Measurements from ENCODE around the gene TBXAS1. TPM values are rescaled to one million over a fixed set of nuclear protein-coding genes. Genes with fewer than 3 reads are reported as not detected.

The TBXAS1 gene
- total and polyA plus RNA-seq, 2 donors (not counting 3 experiments of a cell fraction or from before 2014, with no cell fraction given) = 2.1 to 4.3 TPM

DNA sequence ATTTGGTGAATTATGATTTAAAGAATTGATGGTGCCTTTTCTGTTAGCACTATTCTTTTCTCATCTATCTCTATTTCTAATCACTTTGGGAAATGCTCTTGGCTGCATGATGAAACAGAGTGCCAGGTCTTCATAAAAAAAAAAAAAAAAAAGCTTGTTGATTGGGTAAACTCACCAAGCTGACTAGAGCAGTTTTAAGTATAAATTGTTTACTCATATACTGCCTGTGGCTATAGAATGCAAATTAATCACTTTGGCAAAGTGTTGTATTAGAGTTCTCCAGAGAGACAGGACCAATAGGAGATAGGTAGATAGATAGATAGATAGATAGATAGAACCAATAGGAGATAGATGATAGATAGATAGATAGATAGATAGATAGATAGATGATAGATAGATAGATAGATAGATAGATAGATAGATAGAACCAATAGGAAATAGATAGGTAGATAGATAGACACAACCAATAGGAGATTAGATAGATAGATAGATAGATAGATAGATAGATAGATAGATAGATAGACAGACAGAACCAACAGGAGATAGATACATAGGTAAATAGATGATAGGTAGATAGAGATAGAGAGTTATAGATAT lies 20.1 kb upstream of the TBXAS1 start:
- H4K20me1 ChIP-seq (replicated peaks; ENCODE audit: control insufficient read depth, extremely low read depth, insufficient read depth, low read length) = no peaks in the 10 kb centered on the region
- H3K27ac ChIP-seq (ENCODE audit: insufficient read depth, low read depth, low read length) = no peak overlapping the region
- FAIRE-seq = no peak
- H3K9ac ChIP-seq (replicated peaks; ENCODE audit: extremely low read depth, insufficient read depth, low read length) = no peak overlapping the region
- BruUV-seq (replicated peaks) = no TSS peak
- TF ChIP-seq POLR2AphosphoS5 (IDR thresholded peaks at IDR 0.05; ENCODE audit: insufficient read depth, low read depth, low read length) (no peak), JUN (IDR thresholded peaks at IDR 0.05; ENCODE audit: borderline replicate concordance, insufficient read depth, insufficient read length, low read depth) (no peak), MAX (IDR thresholded peaks at IDR 0.05; ENCODE audit: insufficient read depth, insufficient read length) (no peak), FOS (IDR thresholded peaks at IDR 0.05; ENCODE audit: borderline replicate concordance, insufficient read depth, low read length) (no peak)
- H3K36me3 ChIP-seq (ENCODE audit: control insufficient read depth in 2 of 2, extremely low read depth in 1 of 2, insufficient read depth in 2 of 2, low read length in 2 of 2) = no peaks in the 10 kb centered on the region
- dilution Hi-C loops (cut with MboI; ENCODE audit: extremely low pct_ligation_motif_present, low sequenced_read_pairs) (no loop called here), intact Hi-C loops (cut with micrococcal nuclease) (no loop called here)
- H3K4me3 ChIP-seq (replicated peaks in 1 of 3; ENCODE audit: insufficient read depth in 1 of 3, low read depth in 1 of 3, low read length in 3 of 3) = no peak overlapping the region
- no peak overlapping the region for H3K4me2 ChIP-seq (ENCODE audit: insufficient read depth, low read length)
- ChIA-PET POLR2A (no interaction called here), CTCF (interaction anchor here (0.9 kb wide), 1 partner anchor 21 kb away, joined by 3 read pairs; no protein-coding TSS in a partner anchor)
- no peaks in the 10 kb centered on the region for H3K79me2 ChIP-seq (ENCODE audit: control insufficient read depth, insufficient read depth, low read length)
- no peak for DNase-seq (ENCODE audit: low read depth, low spot score)
- H3K27me3 ChIP-seq (ENCODE audit: control insufficient read depth in 2 of 2, insufficient read depth in 2 of 2, low read length in 2 of 2) = peaks cover 3 to 11% of the 10 kb centered on the region in 2 experiments
- H2AFZ ChIP-seq (ENCODE audit: low read depth, low read length) = no peak overlapping the region
- H3K4me1 ChIP-seq (ENCODE audit: control insufficient read depth, extremely low read depth, insufficient read depth, low read length) = no peaks in the 10 kb centered on the region
- no peaks in the 10 kb centered on the region for H3K9me3 ChIP-seq (replicated peaks; ENCODE audit: control insufficient read depth, insufficient read depth, low read length)
- H3K9me1 ChIP-seq (replicated peaks; ENCODE audit: control insufficient read depth, extremely low read depth, insufficient read depth, low read length) = no peaks in the 10 kb centered on the region

- Histone ChIP-seq H3K4me2 (ENCODE audit: insufficient read depth, low read length) (no peak overlapping the region), H3K79me2 (ENCODE audit: control insufficient read depth, insufficient read depth, low read length) (no peaks in the 10 kb centered on the region), H3K4me1 (ENCODE audit: control insufficient read depth, extremely low read depth, insufficient read depth, low read length) (no peaks in the 10 kb centered on the region), H3K27me3 (ENCODE audit: control insufficient read depth in 2 of 2, insufficient read depth in 2 of 2, low read length in 2 of 2) (peaks cover 8 to 20% of the 10 kb centered on the region in 2 experiments), H3K36me3 (ENCODE audit: control insufficient read depth in 2 of 2, extremely low read depth in 1 of 2, insufficient read depth in 2 of 2, low read length in 2 of 2) (no peaks in the 10 kb centered on the region), H3K9ac (replicated peaks; ENCODE audit: extremely low read depth, insufficient read depth, low read length) (no peak overlapping the region), H2AFZ (ENCODE audit: low read depth, low read length) (no peak overlapping the region), H3K9me3 (replicated peaks; ENCODE audit: control insufficient read depth, insufficient read depth, low read length) (no peaks in the 10 kb centered on the region), H3K9me1 (replicated peaks; ENCODE audit: control insufficient read depth, extremely low read depth, insufficient read depth, low read length) (no peaks in the 10 kb centered on the region), H4K20me1 (replicated peaks; ENCODE audit: control insufficient read depth, extremely low read depth, insufficient read depth, low read length) (no peaks in the 10 kb centered on the region), H3K4me3 (replicated peaks in 1 of 3; ENCODE audit: insufficient read depth in 1 of 3, low read depth in 1 of 3, low read length in 3 of 3) (no peak overlapping the region), H3K27ac (ENCODE audit: insufficient read depth, low read depth, low read length) (no peak overlapping the region)
- TF ChIP-seq MYC (IDR thresholded peaks at IDR 0.05; ENCODE audit: low read depth, low read length) = no peak
- TF ChIP-seq FOS (IDR thresholded peaks at IDR 0.05; ENCODE audit: borderline replicate concordance, insufficient read depth, low read length) = peak; percentile 36
- TF ChIP-seq JUN (IDR thresholded peaks at IDR 0.05; ENCODE audit: borderline replicate concordance, insufficient read depth, insufficient read length, low read depth) = no peak
- ChIA-PET CTCF (interaction anchor here (0.6 to 1.6 kb wide), 3 partner anchors 30 to 165 kb away, joined by 3 to 5 read pairs (median 4); no protein-coding TSS in a partner anchor), POLR2A (no interaction called here)
- DNase-seq (ENCODE audit: low read depth, low spot score) = no peak
- dilution Hi-C loops (cut with MboI; ENCODE audit: extremely low pct_ligation_motif_present, low sequenced_read_pairs) (no loop called here), intact Hi-C loops (cut with micrococcal nuclease) (no loop called here)
- peak; percentile 64 for FAIRE-seq
- BruUV-seq (replicated peaks) = no TSS peak
These were observed 18.0 kb upstream of the TBXAS1 start for GRCh38 chr7:139811066-139811465.
